ENCODE results near the gene CXCL9. TPM values are rescaled to one million over a fixed set of nuclear protein-coding genes. Genes with fewer than 3 reads are reported as not detected.

The CXCL9 gene
- total and polyA plus RNA-seq, 4 donors, result 0.22 to 2.3 (median 1.3) TPM

DNA sequence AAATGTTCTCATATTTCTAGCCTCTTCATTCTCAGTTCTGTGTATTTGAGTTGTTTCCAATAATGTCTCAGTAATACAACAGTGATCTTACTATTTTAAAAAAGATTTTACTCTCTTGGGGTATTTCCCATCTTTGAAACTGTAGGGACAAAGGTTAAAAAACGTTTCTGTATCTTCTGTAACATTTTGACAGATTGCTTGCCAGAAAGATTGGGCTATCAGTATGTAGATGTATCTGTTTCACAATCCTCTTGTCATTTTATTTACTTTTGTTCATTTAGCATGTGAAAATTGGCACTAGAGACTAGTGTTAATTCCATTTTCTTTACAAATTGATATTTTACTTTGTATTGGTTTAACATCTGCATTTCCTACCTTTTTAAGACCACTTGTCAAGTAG is 6.2 kb upstream of the CXCL9 start:
- Histone ChIP-seq H3K27me3 (ENCODE audit: control insufficient read depth in 4 of 4, insufficient read depth in 4 of 4, low read length in 3 of 4) (no peaks in the 10 kb centered on the region), H3K9me3 (ENCODE audit: control insufficient read depth in 4 of 4, low read length in 3 of 4) (no peaks in the 10 kb centered on the region), H3K4me3 (ENCODE audit: low read depth in 1 of 3, low read length in 3 of 3) (no peak overlapping the region), H3K4me1 (ENCODE audit: control insufficient read depth in 4 of 4, insufficient read depth in 4 of 4, low read length in 3 of 4) (peaks cover 0 to 24% (median 8%) of the 10 kb centered on the region in 4 donors), H3K36me3 (ENCODE audit: control insufficient read depth in 4 of 4, insufficient read depth in 3 of 4, low read depth in 1 of 4, low read length in 3 of 4) (no peaks in the 10 kb centered on the region), H3K9ac (ENCODE audit: low read depth in 1 of 2, low read length in 2 of 2) (no peak overlapping the region), H3K27ac (ENCODE audit: low read depth in 1 of 2, low read length in 2 of 2) (no peak overlapping the region)
- TF ChIP-seq, protein P1, sequence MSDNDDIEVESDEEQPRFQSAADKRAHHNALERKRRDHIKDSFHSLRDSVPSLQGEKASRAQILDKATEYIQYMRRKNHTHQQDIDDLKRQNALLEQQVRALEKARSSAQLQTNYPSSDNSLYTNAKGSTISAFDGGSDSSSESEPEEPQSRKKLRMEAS (IDR thresholded peaks at IDR 0.05), result no peak
- TF ChIP-seq, protein P2, sequence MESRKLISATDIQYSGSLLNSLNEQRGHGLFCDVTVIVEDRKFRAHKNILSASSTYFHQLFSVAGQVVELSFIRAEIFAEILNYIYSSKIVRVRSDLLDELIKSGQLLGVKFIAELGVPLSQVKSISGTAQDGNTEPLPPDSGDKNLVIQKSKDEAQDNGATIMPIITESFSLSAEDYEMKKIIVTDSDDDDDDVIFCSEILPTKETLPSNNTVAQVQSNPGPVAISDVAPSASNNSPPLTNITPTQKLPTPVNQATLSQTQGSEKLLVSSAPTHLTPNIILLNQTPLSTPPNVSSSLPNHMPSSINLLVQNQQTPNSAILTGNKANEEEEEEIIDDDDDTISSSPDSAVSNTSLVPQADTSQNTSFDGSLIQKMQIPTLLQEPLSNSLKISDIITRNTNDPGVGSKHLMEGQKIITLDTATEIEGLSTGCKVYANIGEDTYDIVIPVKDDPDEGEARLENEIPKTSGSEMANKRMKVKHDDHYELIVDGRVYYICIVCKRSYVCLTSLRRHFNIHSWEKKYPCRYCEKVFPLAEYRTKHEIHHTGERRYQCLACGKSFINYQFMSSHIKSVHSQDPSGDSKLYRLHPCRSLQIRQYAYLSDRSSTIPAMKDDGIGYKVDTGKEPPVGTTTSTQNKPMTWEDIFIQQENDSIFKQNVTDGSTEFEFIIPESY (IDR thresholded peaks at IDR 0.05), result no peak
- no peak for TF ChIP-seq NR2F2 (IDR thresholded peaks at IDR 0.05)
- TF ChIP-seq JUND (IDR thresholded peaks at IDR 0.05), result peak in 1 of 2 donors; percentile 29
- TF ChIP-seq SP1 (IDR thresholded peaks at IDR 0.05), result peak; percentile 32
- TF ChIP-seq, protein P3, sequence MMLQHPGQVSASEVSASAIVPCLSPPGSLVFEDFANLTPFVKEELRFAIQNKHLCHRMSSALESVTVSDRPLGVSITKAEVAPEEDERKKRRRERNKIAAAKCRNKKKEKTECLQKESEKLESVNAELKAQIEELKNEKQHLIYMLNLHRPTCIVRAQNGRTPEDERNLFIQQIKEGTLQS (IDR thresholded peaks at IDR 0.05), result no peak
- peak in 1 of 2 donors; percentile 24 for TF ChIP-seq RXRA (IDR thresholded peaks at IDR 0.05)
- no peak for TF ChIP-seq GABPA (IDR thresholded peaks at IDR 0.05 in 1 of 2, conservative IDR thresholded peaks at IDR 0.05 in 1 of 2)
- peak; percentile 58 to 71 for TF ChIP-seq HNF4A (conservative IDR thresholded peaks at IDR 0.05)
- no peak for DNase-seq (ENCODE audit: low spot score)
- 6% methylated on average over 1 of the region's 1 CpG for WGBS

DNA sequence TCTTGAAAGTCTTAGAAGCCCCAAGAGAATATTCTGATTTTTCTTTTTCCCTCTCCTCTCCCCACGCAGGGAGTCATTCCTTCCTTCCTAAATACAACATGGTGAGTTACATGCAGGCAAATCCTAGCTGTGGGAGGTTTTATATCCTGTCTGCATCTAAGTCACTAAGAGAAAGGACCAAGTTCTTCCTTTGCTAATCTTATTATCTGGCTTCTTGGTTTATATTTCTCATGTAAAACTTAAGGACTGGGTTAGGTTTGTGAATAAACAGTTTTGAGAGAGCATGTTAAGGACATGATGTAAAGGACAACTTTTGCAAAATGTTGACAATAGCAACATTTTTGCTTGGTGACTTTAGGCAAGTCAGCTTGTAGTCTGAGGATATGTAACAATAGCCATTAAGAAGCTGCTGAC is 5.1 kb upstream of the CXCL9 start:
- Histone ChIP-seq H3K9me3 (ENCODE audit: control insufficient read depth in 4 of 4, low read length in 3 of 4) (no peaks in the 10 kb centered on the region), H3K4me3 (ENCODE audit: low read depth in 1 of 3, low read length in 3 of 3) (no peak overlapping the region), H3K27me3 (ENCODE audit: control insufficient read depth in 4 of 4, insufficient read depth in 4 of 4, low read length in 3 of 4) (no peaks in the 10 kb centered on the region), H3K4me1 (ENCODE audit: control insufficient read depth in 4 of 4, insufficient read depth in 4 of 4, low read length in 3 of 4) (peaks cover 2 to 29% (median 12%) of the 10 kb centered on the region in 4 donors), H3K9ac (ENCODE audit: low read depth in 1 of 2, low read length in 2 of 2) (no peak overlapping the region), H3K27ac (ENCODE audit: low read depth in 1 of 2, low read length in 2 of 2) (peak overlapping the region in 1 of 2 donors; percentile 47), H3K36me3 (ENCODE audit: control insufficient read depth in 4 of 4, insufficient read depth in 3 of 4, low read depth in 1 of 4, low read length in 3 of 4) (no peaks in the 10 kb centered on the region)
- TF ChIP-seq EGR1 (IDR thresholded peaks at IDR 0.05; ENCODE audit: low read depth in 2 of 2) (no peak), FOXA1 (IDR thresholded peaks at IDR 0.05) (no peak), NR2F2 (IDR thresholded peaks at IDR 0.05) (no peak), YY1 (IDR thresholded peaks at IDR 0.05) (no peak), RAD21 (IDR thresholded peaks at IDR 0.05) (no peak), HNF4G (IDR thresholded peaks at IDR 0.05) (no peak), FOXA2 (IDR thresholded peaks at IDR 0.05) (no peak), HNF4A (conservative IDR thresholded peaks at IDR 0.05) (no peak), SP1 (IDR thresholded peaks at IDR 0.05) (no peak), JUND (IDR thresholded peaks at IDR 0.05) (no peak), GABPA (IDR thresholded peaks at IDR 0.05 in 1 of 2, conservative IDR thresholded peaks at IDR 0.05 in 1 of 2) (no peak)
- TF ChIP-seq, protein P4, sequence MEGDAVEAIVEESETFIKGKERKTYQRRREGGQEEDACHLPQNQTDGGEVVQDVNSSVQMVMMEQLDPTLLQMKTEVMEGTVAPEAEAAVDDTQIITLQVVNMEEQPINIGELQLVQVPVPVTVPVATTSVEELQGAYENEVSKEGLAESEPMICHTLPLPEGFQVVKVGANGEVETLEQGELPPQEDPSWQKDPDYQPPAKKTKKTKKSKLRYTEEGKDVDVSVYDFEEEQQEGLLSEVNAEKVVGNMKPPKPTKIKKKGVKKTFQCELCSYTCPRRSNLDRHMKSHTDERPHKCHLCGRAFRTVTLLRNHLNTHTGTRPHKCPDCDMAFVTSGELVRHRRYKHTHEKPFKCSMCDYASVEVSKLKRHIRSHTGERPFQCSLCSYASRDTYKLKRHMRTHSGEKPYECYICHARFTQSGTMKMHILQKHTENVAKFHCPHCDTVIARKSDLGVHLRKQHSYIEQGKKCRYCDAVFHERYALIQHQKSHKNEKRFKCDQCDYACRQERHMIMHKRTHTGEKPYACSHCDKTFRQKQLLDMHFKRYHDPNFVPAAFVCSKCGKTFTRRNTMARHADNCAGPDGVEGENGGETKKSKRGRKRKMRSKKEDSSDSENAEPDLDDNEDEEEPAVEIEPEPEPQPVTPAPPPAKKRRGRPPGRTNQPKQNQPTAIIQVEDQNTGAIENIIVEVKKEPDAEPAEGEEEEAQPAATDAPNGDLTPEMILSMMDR (IDR thresholded peaks at IDR 0.05; ENCODE audit: low read depth, low read length, missing input control), result no peak
- TF ChIP-seq, protein P2 (IDR thresholded peaks at IDR 0.05), result no peak
- TF ChIP-seq, protein P3 (IDR thresholded peaks at IDR 0.05), result no peak
- TF ChIP-seq, protein P1 (IDR thresholded peaks at IDR 0.05), result no peak
- TF ChIP-seq, protein P5, sequence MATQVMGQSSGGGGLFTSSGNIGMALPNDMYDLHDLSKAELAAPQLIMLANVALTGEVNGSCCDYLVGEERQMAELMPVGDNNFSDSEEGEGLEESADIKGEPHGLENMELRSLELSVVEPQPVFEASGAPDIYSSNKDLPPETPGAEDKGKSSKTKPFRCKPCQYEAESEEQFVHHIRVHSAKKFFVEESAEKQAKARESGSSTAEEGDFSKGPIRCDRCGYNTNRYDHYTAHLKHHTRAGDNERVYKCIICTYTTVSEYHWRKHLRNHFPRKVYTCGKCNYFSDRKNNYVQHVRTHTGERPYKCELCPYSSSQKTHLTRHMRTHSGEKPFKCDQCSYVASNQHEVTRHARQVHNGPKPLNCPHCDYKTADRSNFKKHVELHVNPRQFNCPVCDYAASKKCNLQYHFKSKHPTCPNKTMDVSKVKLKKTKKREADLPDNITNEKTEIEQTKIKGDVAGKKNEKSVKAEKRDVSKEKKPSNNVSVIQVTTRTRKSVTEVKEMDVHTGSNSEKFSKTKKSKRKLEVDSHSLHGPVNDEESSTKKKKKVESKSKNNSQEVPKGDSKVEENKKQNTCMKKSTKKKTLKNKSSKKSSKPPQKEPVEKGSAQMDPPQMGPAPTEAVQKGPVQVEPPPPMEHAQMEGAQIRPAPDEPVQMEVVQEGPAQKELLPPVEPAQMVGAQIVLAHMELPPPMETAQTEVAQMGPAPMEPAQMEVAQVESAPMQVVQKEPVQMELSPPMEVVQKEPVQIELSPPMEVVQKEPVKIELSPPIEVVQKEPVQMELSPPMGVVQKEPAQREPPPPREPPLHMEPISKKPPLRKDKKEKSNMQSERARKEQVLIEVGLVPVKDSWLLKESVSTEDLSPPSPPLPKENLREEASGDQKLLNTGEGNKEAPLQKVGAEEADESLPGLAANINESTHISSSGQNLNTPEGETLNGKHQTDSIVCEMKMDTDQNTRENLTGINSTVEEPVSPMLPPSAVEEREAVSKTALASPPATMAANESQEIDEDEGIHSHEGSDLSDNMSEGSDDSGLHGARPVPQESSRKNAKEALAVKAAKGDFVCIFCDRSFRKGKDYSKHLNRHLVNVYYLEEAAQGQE (IDR thresholded peaks at IDR 0.05), result no peak
- DNase-seq (ENCODE audit: low spot score), result no peak
- WGBS, result 58% methylated on average over 1 of the region's 1 CpG
